IMR-90 (cell line): ENCODE data around the gene CTF1. TPM values are rescaled to one million over a fixed set of nuclear protein-coding genes. Genes with fewer than 3 reads are reported as not detected.

Experiments used
- ATAC-seq: fragments of 200-7000 bp; cut with Tn5 transposase; 2 replicates; pipeline ENCODE4 v1.9.1; 2020; ENCODE audit warnings: low read depth, mild to moderate bottlenecking, moderate library complexity
- BruUV-seq: library from RNA; stranded (reverse); fragments of 400-500 nt; replicated peaks from 2 replicates; lab custom pipeline; 2021; lab: Mats Ljungman, UMichigan
- CTCF ChIA-PET: fragments of 300-600 bp; formaldehyde crosslinking; extraction: SDS; loops from one replicate; lab custom pipeline; 2021; ENCODE audit warnings: antibody characterized with exemption; lab: Yijun Ruan, JAX
- POLR2A ChIA-PET: fragments of 300-600 bp; sonication (Branson Sonifier 250); formaldehyde crosslinking; loops from one replicate; lab custom pipeline; 2022; ENCODE audit warnings: antibody characterized with exemption; ENCODE audit not compliant: unreplicated experiment; lab: Charles Lee
- DNase-seq: peaks from one replicate; pipeline ENCODE4 v3.0.0; 2013
- H2AFZ ChIP-seq: replicated peaks from 2 replicates; pipeline ENCODE3; 2013; ENCODE audit warnings: low read length, mild to moderate bottlenecking; ENCODE audit not compliant: poor library complexity
- H2AK5ac ChIP-seq: 2 replicates; pipeline ENCODE4 v1.6.1; 2013; ENCODE audit warnings: low read depth, low read length, inconsistent platforms
- H2AK9ac ChIP-seq: replicated peaks from 2 replicates; pipeline ENCODE3; 2013; ENCODE audit warnings: mild to moderate bottlenecking, low read depth, low read length, moderate library complexity; ENCODE audit not compliant: poor library complexity
- H2BK120ac ChIP-seq: 2 replicates; pipeline ENCODE4 v1.6.1; 2013; ENCODE audit warnings: low read depth, low read length, inconsistent platforms
- H2BK15ac ChIP-seq: 3 replicates; pipeline ENCODE4 v1.6.1; 2013; ENCODE audit warnings: low read depth, low read length, inconsistent platforms
- H2BK20ac ChIP-seq: 2 replicates; pipeline ENCODE4 v1.6.1; 2013; ENCODE audit warnings: low read depth, mild to moderate bottlenecking, inconsistent platforms, low read length, moderate library complexity
- H2BK5ac ChIP-seq: 2 replicates; pipeline ENCODE4 v1.6.1; 2013; ENCODE audit warnings: mild to moderate bottlenecking, low read depth, low read length, inconsistent platforms; ENCODE audit not compliant: poor library complexity, severe bottlenecking
- H3K14ac ChIP-seq: replicated peaks from 2 replicates; pipeline ENCODE4 v1.6.1; 2013; ENCODE audit warnings: low read depth, low read length, inconsistent platforms
- H3K18ac ChIP-seq: 2 replicates; pipeline ENCODE4 v1.6.1; 2013; ENCODE audit warnings: low read depth, low read length, control low read depth
- H3K23ac ChIP-seq: 2 replicates; pipeline ENCODE4 v1.6.1; 2013; ENCODE audit warnings: low read depth, low read length, inconsistent platforms
- H3K27ac ChIP-seq: 2 replicates; pipeline ENCODE4 v1.5.1; 2013; ENCODE audit warnings: mild to moderate bottlenecking, control low read depth, low read length; ENCODE audit not compliant: insufficient read depth
- H3K27me3 ChIP-seq: 2 replicates; pipeline ENCODE4 v1.6.1; 2013; ENCODE audit warnings: low read length; ENCODE audit not compliant: control insufficient read depth, insufficient read depth
- H3K36me3 ChIP-seq: 2 replicates; pipeline ENCODE4 v1.6.1; 2013; ENCODE audit warnings: low read length, mixed read lengths; ENCODE audit not compliant: control insufficient read depth, insufficient read depth
- H3K4ac ChIP-seq: 2 replicates; pipeline ENCODE4 v1.6.1; 2013; ENCODE audit warnings: low read depth, low read length, inconsistent platforms
- H3K4me1 ChIP-seq: 2 replicates; pipeline ENCODE4 v1.6.1; 2013; ENCODE audit warnings: low read length, mixed read lengths; ENCODE audit not compliant: control insufficient read depth, insufficient read depth
- H3K4me2 ChIP-seq: 2 replicates; pipeline ENCODE4 v1.6.1; 2013; ENCODE audit warnings: low read depth, mild to moderate bottlenecking, control low read depth, low read length, moderate library complexity
- H3K4me3 ChIP-seq: 2 replicates; pipeline ENCODE4 v1.5.1; 2013; ENCODE audit warnings: low read depth, mild to moderate bottlenecking, control low read depth, low read length, moderate library complexity; ENCODE audit not compliant: insufficient read depth
- H3K56ac ChIP-seq: 2 replicates; pipeline ENCODE4 v1.6.1; 2013; ENCODE audit warnings: low read length, inconsistent platforms; ENCODE audit not compliant: insufficient read depth; ENCODE audit errors: extremely low read depth
- H3K79me1 ChIP-seq, 2 experiments: 2 replicates each; pipeline ENCODE4 v1.6.1; 2013; ENCODE audit warnings: low read length in 2 of 2, inconsistent platforms in 1 of 2, low read depth in 1 of 2
- H3K9ac ChIP-seq: 2 replicates; pipeline ENCODE4 v1.6.1; 2013; ENCODE audit warnings: low read depth, low read length, control low read depth
- H3K9me1 ChIP-seq: 2 replicates; pipeline ENCODE4 v1.6.1; 2013; ENCODE audit warnings: low read length, inconsistent platforms; ENCODE audit not compliant: insufficient read depth
- H3K9me3 ChIP-seq: 2 replicates; pipeline ENCODE4 v1.6.1; 2013; ENCODE audit warnings: low read length; ENCODE audit not compliant: control insufficient read depth, insufficient read depth
- H4K20me1 ChIP-seq: 2 replicates; pipeline ENCODE4 v1.6.1; 2013; ENCODE audit warnings: low read length, inconsistent platforms; ENCODE audit not compliant: insufficient read depth
- H4K5ac ChIP-seq: 2 replicates; pipeline ENCODE4 v1.6.1; 2013; ENCODE audit warnings: mild to moderate bottlenecking, low read depth, low read length, control low read depth
- H4K8ac ChIP-seq, 2 experiments: 2 replicates each; pipeline ENCODE4 v1.6.1; 2013; ENCODE audit warnings: low read depth in 2 of 2, low read length in 2 of 2, control low read depth in 1 of 2, inconsistent platforms in 1 of 2
- H4K91ac ChIP-seq: 2 replicates; pipeline ENCODE4 v1.6.1; 2013; ENCODE audit warnings: low read depth, low read length, inconsistent platforms; ENCODE audit not compliant: insufficient read depth
- BHLHE40 ChIP-seq: fragments of 150-350 bp; IDR thresholded peaks from 2 replicates; pipeline ENCODE4 v1.6.1; 2016; ENCODE audit warnings: mild to moderate bottlenecking, low read depth, low read length
- FOS ChIP-seq: fragments of 150-350 bp; IDR thresholded peaks from 2 replicates; pipeline ENCODE4 v1.6.1; 2016; ENCODE audit warnings: low read depth, low read length
- MAZ ChIP-seq: IDR thresholded peaks from 2 replicates; pipeline ENCODE4 v1.6.1; 2012; ENCODE audit warnings: low read depth, mild to moderate bottlenecking, low read length, improper control_type of control experiment, moderate library complexity, borderline replicate concordance
- RFX5 ChIP-seq: IDR thresholded peaks from 2 replicates; pipeline ENCODE4 v1.8.0; 2012; ENCODE audit warnings: low read depth, mild to moderate bottlenecking, low read length, moderate library complexity
- SMC3 ChIP-seq: fragments of 150-350 bp; IDR thresholded peaks from 2 replicates; pipeline ENCODE4 v1.6.1; 2016; ENCODE audit warnings: low read depth, mild to moderate bottlenecking, antibody characterized with exemption, low read length, moderate library complexity
- WGBS, 2 experiments: methylation state at CpG; one replicate each; pipeline versions ENCODE4 v1.1.5 to v1.1.7; 2013; ENCODE audit warnings: missing lambda C conversion rate in 2 of 2; ENCODE audit not compliant: insufficient read length in 1 of 2; ENCODE audit errors: extremely low coverage in 2 of 2; 5-methylcytosine and 5-hydroxymethylcytosine counted together
- dilution Hi-C: fragments of 300-500 bp; cut with HindIII; formaldehyde crosslinking; loops from one replicate; pipeline ENCODE4 v1.14.3; 2018; ENCODE audit warnings: low sequenced_read_pairs; ENCODE audit not compliant: unreplicated experiment
- in situ Hi-C: fragments of 300-500 bp; cut with MboI; formaldehyde crosslinking; loops from 3 replicates; pipeline ENCODE4 v1.14.3; 2019; ENCODE audit warnings: low sequenced_read_pairs, inconsistent platforms, mixed read lengths
- intact Hi-C: fragments of 100-400 bp; cut with micrococcal nuclease; formaldehyde crosslinking; loops from 2 replicates; pipeline ENCODE4 v1.10.0; 2022
- polyA plus RNA-seq, 3 experiments: library from polyadenylated mRNA; depleted of rRNA; stranded (reverse); fragments of >200 nt; gene quantifications; 2 replicates each; pipeline ENCODE4 v1.2.3, GENCODE V29; 2012; ENCODE audit warnings: low replicate concordance in 1 of 3
- total RNA-seq: library from RNA; depleted of rRNA; stranded (reverse); fragments of >200 nt; gene quantifications from 2 replicates; pipeline ENCODE4 v1.2.3, GENCODE V29; 2012
- TF ChIP-seq, protein P1 (sequence below): fragments of 150-350 bp; IDR thresholded peaks from 2 replicates; pipeline ENCODE4 v1.6.1; 2016; ENCODE audit warnings: low read depth, mild to moderate bottlenecking, low read length, moderate library complexity, borderline replicate concordance

CTF1 gene
- total and polyA plus RNA-seq, 2 of the 4 experiments (the other 2 are of a cell fraction), result 0.18 to 12.9 TPM

- Histone ChIP-seq H3K18ac (no peak overlapping the region), H2AK9ac (no peak overlapping the region), H3K27ac (no peak overlapping the region), H3K9me3 (no peaks in the 10 kb centered on the region), H3K79me1 (peaks cover 11 to 35% of the 10 kb centered on the region in 2 experiments; a peak in 3 of 4 replicates), H2BK120ac (no peak overlapping the region), H2BK5ac (no peak overlapping the region), H3K9me1 (peaks cover 4% of the 10 kb centered on the region; the same call in 1 of the 2 replicates), H2AFZ (no peak overlapping the region), H2BK20ac (no peak overlapping the region), H3K4ac (no peak overlapping the region), H3K27me3 (no peaks in the 10 kb centered on the region), H4K5ac (no peak overlapping the region), H3K23ac (no peak overlapping the region), H4K20me1 (no peaks in the 10 kb centered on the region), H3K9ac (no peak overlapping the region), H4K8ac (no peak overlapping the region), H3K36me3 (peaks cover 2% of the 10 kb centered on the region; the same call in 1 of the 2 replicates), H2AK5ac (no peak overlapping the region), H3K4me3 (no peak overlapping the region), H4K91ac (no peak overlapping the region), H3K4me2 (no peak overlapping the region), H3K4me1 (peaks cover 3% of the 10 kb centered on the region), H2BK15ac (no peak overlapping the region), H3K56ac (no peak overlapping the region), H3K14ac (no peak overlapping the region)
- no CpG with 5 or more reads among the region's 6 CpGs for WGBS, 2 experiments
- TF ChIP-seq SMC3 (no peak), MAZ (no peak), RFX5 (no peak), BHLHE40 (no peak), FOS (no peak)
- TF ChIP-seq, protein P1, sequence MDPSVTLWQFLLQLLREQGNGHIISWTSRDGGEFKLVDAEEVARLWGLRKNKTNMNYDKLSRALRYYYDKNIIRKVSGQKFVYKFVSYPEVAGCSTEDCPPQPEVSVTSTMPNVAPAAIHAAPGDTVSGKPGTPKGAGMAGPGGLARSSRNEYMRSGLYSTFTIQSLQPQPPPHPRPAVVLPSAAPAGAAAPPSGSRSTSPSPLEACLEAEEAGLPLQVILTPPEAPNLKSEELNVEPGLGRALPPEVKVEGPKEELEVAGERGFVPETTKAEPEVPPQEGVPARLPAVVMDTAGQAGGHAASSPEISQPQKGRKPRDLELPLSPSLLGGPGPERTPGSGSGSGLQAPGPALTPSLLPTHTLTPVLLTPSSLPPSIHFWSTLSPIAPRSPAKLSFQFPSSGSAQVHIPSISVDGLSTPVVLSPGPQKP, result no peak
- dilution Hi-C loops (no loop called here), intact Hi-C loops (no loop called here), in situ Hi-C loops (no loop called here)
- no TSS peak for BruUV-seq
- ChIA-PET POLR2A (no interaction called here), CTCF (no interaction called here)
- DNase-seq (no peak), ATAC-seq (no peak)
These were observed 25.5 kb upstream of the CTF1 start for GRCh38 chr16:30870904-30871303.
